IPS DF 4.7 (cell line): ENCODE results near the gene OR8B8.
"Not testable (repeated sequence)": the region's sequence is repeated elsewhere in the genome, so short reads cannot be mapped to it uniquely, and the experiment has no call there.

Experiments
- DNase-seq: peaks from one replicate; pipeline ENCODE4 v3.0.0-alpha.2; 2013; ENCODE audit warnings: low spot score; ENCODE audit errors: extremely low read depth

OR8B8 gene

GRCh38 chr11:124445646-124446150 is at the start of gene OR8B8:
OR8B8 (minus strand) TSS chr11:124445696; CDS start chr11:124441085, 4,611 bp downstream.
- no peak for DNase-seq

- DNase-seq, result no peak
These were observed 47.6 kb upstream of the OR8B8 start for GRCh38 chr11:124493016-124493655.

- DNase-seq, result no peak
These were observed 37.9 kb upstream of the OR8B8 start for GRCh38 chr11:124483422-124483821.

GRCh38 chr11:124482362-124483147 is 37.1 kb upstream of the OR8B8 start:
- DNase-seq, result no peak

DNA sequence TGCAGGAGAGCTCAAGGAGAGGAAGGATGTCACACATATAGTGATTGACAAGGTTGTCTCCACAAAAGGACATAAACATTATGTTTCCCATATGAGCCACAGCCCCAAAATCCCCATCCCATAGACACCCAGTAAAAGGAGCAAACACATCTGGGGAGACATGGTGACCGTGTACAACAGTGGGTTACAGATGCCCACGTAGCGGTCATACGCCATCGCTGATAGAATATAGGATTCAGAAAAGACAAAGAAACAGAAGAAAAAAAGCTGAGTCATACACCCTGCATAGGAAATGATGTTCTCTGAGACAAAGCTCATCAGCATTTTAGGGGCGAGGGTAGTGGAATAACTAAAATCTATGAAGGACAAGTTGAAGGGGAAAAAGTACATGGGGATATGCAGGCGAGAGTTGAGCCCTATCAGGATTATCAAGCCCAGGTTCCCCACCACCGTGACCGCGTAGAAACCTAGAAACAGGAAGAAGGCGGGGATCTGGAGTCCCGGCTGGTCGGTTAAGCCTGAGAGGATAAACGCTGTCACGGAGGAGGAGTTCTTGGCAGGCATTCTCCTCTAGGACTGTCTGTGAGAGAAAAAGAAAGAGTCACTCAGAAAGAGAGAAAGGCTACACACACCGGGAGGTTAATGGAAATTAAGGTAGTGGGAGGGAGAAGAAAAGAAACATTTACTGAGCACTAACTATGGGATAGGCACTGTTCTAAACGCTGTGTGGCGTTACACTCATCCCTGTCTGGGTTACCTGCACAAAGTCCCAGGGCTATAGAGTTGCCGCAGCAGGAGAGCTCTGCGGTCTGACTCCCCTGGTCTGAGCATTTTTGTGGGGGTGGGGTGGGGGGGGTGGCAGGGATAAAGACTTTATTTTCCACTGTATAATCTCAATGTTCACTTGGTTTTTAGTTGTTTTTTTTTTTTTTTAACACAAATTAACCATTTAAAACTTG is 36.1 kb upstream of the OR8B8 start:
- DNase-seq, result no peak

DNA sequence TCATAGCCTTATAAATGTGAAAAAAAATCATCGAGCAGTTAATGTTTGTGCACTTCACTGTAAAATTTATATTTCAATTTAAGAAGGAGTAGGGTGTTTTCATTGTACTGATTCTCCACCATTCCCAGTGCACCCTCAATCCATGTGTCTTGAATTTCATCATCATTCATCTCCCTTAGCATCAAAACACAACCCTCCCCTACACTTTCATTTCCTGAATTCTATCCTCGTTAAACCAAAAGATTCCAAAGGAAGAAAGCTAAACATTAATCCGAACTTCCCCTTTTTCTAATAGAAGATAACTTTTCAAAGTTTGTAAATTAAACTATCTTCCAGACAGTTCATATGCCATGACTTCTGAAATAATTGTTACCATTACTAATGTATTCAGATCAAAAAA is 34.1 kb upstream of the OR8B8 start:
- no peak for DNase-seq

- no peak for DNase-seq
These were observed 29.8 kb upstream of the OR8B8 start for GRCh38 chr11:124475265-124475664.

DNA sequence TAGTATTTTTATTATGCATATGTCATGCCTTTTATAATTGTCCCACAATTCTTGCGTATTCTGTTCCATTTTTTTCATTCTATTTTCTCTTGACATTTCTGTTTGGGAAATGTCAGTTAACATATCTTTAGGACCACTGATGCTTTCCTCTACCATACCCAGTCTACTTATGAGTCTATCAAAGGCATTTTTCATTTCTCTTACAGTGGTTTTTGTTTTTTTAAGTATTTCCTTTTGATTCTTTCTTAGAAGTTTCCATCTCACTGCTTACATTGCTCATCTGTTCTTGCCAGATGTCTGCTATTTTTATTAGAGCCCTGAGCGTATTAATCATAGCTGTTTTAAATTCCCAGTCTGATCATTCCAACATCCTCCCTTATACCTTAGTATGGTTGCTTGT is 29.3 kb upstream of the OR8B8 start:
- DNase-seq, result no peak

GRCh38 chr11:124474079-124474478 is 28.6 kb upstream of the OR8B8 start:
- DNase-seq, result no peak

DNA sequence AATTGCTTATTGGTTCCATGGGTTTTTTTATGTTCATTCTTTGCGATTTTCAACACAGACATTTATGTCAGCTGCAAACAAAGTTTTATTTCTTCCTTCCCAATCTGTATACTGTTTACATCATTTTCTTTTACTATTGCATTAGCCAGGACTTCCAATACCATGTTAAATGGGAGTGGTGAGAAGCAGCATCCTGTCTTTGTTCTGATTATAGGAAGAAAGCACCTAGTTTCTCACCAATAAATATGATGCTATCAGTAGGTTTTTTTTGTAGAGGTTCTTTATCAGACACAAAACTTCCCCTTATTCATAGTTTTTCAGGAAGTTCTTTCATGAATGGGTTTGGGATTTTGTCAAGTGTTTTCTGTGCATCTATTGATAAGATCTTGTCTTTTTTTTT is 28.0 kb upstream of the OR8B8 start:
- no peak for DNase-seq

DNA sequence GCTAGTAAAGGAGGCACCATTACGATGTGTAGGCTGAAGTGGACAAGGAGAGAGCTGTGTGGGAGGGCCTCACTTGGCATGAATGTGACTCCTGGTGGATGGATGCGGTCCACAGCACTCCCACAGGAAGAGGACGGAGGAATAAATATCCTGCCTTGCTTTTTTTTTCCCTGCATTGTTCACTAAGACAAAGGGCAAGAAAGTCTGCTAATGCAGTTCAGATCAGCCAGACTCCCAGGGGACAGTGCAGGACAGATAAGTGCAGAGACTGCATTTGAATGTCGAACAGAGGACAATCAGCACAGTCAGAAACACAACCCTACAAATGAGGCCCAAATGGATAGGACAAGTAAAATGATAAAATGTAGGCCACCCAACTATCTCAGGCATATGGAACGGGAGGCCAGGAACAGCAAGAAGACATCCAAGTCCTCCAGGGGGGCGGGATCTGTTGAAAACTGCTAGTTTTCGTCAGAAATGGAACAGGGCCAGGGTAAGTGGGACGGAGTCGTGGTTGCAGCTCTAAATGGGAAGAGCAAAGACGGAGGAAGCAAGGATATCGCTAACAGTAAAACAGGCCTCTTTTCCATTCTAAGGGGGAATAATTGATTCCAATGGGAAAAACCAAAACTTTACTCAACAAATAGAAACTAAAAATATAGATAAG is 25.2 kb upstream of the OR8B8 start:
- no peak for DNase-seq

GRCh38 chr11:124467381-124467927 is 22.0 kb upstream of the OR8B8 start:
- DNase-seq, result no peak

DNA sequence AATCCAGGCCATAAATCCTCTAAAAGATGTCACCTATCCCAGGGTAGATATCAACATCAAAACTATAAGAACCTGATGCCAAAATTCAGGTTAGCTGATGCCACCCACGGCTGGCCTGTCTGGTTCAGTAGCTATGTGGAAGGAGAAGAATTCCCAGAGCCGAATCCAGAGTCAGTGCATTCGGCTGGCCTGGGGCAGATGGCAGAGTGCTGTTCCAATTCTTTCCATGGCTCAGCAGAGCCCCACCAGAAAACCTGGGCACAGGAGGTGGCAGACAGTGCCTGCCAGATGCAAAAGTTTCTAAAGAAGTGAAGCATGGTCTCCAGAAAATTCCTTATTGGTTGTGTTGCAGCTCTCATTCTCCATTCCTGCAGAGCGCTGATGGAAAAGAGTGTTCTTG is 19.9 kb upstream of the OR8B8 start:
- no peak for DNase-seq

DNA sequence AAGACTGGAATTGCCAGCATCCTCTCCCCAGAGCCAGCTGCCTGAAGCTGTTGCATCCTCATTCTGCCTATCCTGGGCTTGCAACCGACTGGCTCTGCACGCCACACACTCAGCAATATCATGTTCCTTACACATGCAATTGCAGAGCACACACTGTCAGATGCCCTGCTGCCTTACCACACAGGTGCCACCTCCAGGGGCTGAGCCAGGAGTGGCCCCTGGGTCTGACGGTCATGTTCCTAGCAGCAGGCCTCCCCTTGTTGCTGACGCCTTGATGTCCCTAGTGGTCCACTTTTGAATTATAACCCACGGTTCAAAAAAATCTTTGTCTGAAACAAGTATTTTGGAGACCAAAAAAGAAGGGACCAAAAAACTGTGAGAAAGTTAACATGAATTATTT is 18.5 kb upstream of the OR8B8 start:
- DNase-seq, result no peak

DNA sequence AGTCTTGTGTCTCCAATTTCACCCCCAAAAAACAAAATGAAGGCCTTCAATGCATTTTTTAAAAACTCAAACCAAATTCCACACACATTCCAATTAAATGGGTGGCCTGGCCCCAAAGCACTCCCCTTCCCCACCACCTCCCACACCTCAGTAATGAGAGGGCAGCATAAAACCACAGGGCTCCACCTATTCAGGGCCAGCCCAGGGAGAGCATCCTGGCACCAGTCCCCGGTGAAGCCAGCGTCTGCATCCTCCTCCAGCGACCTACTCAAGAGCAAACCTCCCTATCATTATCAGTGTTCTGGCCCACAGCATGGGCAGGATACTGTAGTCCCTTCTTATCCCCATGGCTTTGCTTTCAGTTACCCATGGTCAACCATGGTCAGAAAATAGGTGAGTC is 17.8 kb upstream of the OR8B8 start:
- no peak for DNase-seq

DNA sequence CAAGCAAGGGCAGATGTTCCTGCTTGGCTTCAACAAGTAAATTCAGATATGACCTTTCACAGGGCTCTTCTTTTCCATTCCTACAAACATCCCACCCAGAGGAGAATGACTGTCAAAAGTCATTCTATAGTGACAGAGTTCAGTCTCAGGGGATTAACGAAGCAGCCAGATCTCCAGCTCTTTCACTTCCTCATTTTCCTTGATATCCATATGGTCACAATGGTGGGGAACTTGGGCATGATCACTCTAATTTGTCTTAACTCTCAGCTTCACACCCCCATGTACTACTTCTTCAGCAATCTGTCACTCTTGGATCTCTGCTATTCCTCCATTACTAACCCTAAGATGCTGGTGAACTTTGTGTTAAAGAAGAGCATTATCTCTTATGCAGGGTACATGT is 15.0 kb upstream of the OR8B8 start:
- DNase-seq, result no peak

GRCh38 chr11:124459379-124459778 is 13.9 kb upstream of the OR8B8 start:
- DNase-seq, result not testable (repeated sequence)

DNA sequence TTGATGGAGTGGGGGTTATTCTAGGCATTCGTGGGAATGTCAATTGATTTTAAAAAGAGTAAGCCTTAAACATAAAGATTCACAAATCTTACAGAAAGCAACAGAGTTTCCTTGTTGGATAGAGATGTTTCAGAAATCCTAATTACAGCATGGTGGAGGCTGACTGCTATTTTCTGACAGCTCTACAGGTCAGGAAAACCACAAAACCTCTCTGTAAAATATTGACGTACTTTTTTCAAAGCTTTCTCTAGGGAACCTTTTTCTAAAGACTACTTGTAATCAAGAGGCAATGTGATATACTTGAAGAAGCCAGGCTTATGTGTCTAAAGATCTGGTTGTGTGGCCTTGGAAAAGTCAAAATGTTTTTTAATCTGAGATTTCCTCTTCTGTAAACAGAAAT is 9.1 kb upstream of the OR8B8 start:
- no peak for DNase-seq

GRCh38 chr11:124446916-124447315 is 1.4 kb upstream of the OR8B8 start:
- DNase-seq, result no peak

GRCh38 chr11:124442847-124443246 is 2.6 kb downstream of the OR8B8 start:
- no peak for DNase-seq

GRCh38 chr11:124442442-124442841 is 3.1 kb downstream of the OR8B8 start:
- DNase-seq, result no peak
